ENCODE results near the gene IGSF8.

GRCh38 chr1:160121388-160121787, 23.0 kb upstream of the IGSF8 start:
- no peak for TF ChIP-seq CTCF (conservative IDR thresholded peaks at IDR 0.05; ENCODE audit: low read depth, low read length)
- no peak for TF ChIP-seq EZH2 (IDR thresholded peaks at IDR 0.05; ENCODE audit: borderline replicate concordance, low read depth, low read length, poor library complexity, severe bottlenecking)

Measured in A673 (cell line).